HepG2 (cell line): Measurements from ENCODE around the gene AP1S3. TPM values are rescaled to one million over a fixed set of nuclear protein-coding genes. Genes with fewer than 3 reads are reported as not detected.
A peak's percentile ranks its signal among the peaks of the same experiment; 100 is the strongest.

Experiments used
- ATAC-seq: fragments of 200-7000 bp; cut with Tn5 transposase; 3 replicates; pipeline ENCODE4 v1.9.1; 2020; ENCODE audit warnings: mild to moderate bottlenecking, moderate library complexity
- BruUV-seq: library from RNA; stranded (reverse); fragments of 400-500 nt; replicated peaks from 2 replicates; lab custom pipeline; 2021; lab: Mats Ljungman, UMichigan
- CTCF ChIA-PET: fragments of 300-600 bp; formaldehyde crosslinking; extraction: SDS; loops from one replicate; lab custom pipeline; 2021; ENCODE audit warnings: low total read pairs, inconsistent platforms, low intra/inter-chr PET ratio; lab: Yijun Ruan, JAX
- POLR2A ChIA-PET: fragments of 350-600 bp; sonication (Branson Sonifier 250); formaldehyde crosslinking; loops from one replicate; lab custom pipeline; 2020; ENCODE audit warnings: antibody characterized with exemption, inconsistent platforms; lab: Yijun Ruan, JAX
- DNase-seq: peaks from one replicate; pipeline ENCODE4 v3.0.0-alpha.2; 2015; ENCODE audit warnings: low spot score
- FAIRE-seq: peaks from 3 replicates; lab custom pipeline; 2011; peaks lifted over from hg19 to GRCh38; lab: Jason Lieb, UNC
- H2AFZ ChIP-seq: one replicate; pipeline ENCODE4 v1.6.1; 2011; ENCODE audit warnings: low read length, inconsistent platforms
- H3K27ac ChIP-seq: fragments of 300-600 bp; 3 replicates; pipeline ENCODE4 v1.8.0; 2011; ENCODE audit warnings: mixed run types, mild to moderate bottlenecking, mixed read lengths, low read length, inconsistent platforms; ENCODE audit not compliant: insufficient read depth; ENCODE audit errors: extremely low read length
- H3K27me3 ChIP-seq, 2 experiments: fragments of 200-600 bp in 1 of 2; 2 replicates in 1 of 2; 3 replicates in 1 of 2; pipeline versions ENCODE4 v1.6.0 to v1.8.0; 2011; ENCODE audit warnings: low read length in 2 of 2, mild to moderate bottlenecking in 2 of 2, moderate library complexity in 2 of 2, inconsistent platforms in 1 of 2; ENCODE audit not compliant: insufficient read depth in 2 of 2, control insufficient read depth in 1 of 2
- H3K36me3 ChIP-seq, 2 experiments: fragments of 200-600 bp in 1 of 2; replicated peaks in 1 of 2; 2 replicates in 1 of 2; 3 replicates in 1 of 2; pipeline versions ENCODE4 v1.5.1 to v1.8.0; 2011; ENCODE audit warnings: low read length in 2 of 2, inconsistent platforms in 1 of 2; ENCODE audit not compliant: insufficient read depth in 2 of 2, control insufficient read depth in 1 of 2
- H3K4me1 ChIP-seq: 2 replicates; pipeline ENCODE4 v1.5.1; 2012; ENCODE audit warnings: low read length, inconsistent platforms; ENCODE audit not compliant: insufficient read depth
- H3K4me2 ChIP-seq: 2 replicates; pipeline ENCODE4 v1.6.0; 2011; ENCODE audit warnings: low read depth, low read length, inconsistent platforms
- H3K4me3 ChIP-seq, 3 experiments: fragments of 200-600 bp in 1 of 3; sonication (generic), shearing (Covaris generic) in 1 of 3; replicated peaks in 1 of 3; 2 replicates each; pipeline ENCODE4 v1.5.1; 2011 to 2016; ENCODE audit warnings: low read length in 3 of 3, inconsistent platforms in 2 of 3, low read depth in 2 of 3, mild to moderate bottlenecking in 2 of 3, control low read depth in 1 of 3, mixed read lengths in 1 of 3; ENCODE audit not compliant: insufficient read depth in 1 of 3
- H3K79me2 ChIP-seq: one replicate; pipeline ENCODE4 v1.6.1; 2011; ENCODE audit warnings: low read length, inconsistent platforms; ENCODE audit not compliant: insufficient read depth
- H3K9ac ChIP-seq: 2 replicates; pipeline ENCODE4 v1.6.0; 2011; ENCODE audit warnings: mild to moderate bottlenecking, low read depth, low read length, inconsistent platforms; ENCODE audit not compliant: insufficient read depth
- H3K9me3 ChIP-seq: 2 replicates; pipeline ENCODE4 v1.5.1; 2012; ENCODE audit warnings: mild to moderate bottlenecking, low read length
- H4K20me1 ChIP-seq: 2 replicates; pipeline ENCODE4 v1.6.0; 2011; ENCODE audit warnings: inconsistent platforms, mild to moderate bottlenecking, low read length, moderate library complexity; ENCODE audit not compliant: insufficient read depth
- AGO1 ChIP-seq: fragments of 200-400 bp; formaldehyde crosslinking; IDR thresholded peaks from 2 replicates; pipeline ENCODE4 v1.6.1; 2017; ENCODE audit warnings: mild to moderate bottlenecking, low read depth, low read length, moderate library complexity; ENCODE audit not compliant: poor library complexity, severe bottlenecking
- ERF ChIP-seq: IDR thresholded peaks from 2 replicates; pipeline ENCODE4 v1.6.1; 2018; ENCODE audit warnings: missing biosample characterization, missing genetic modification reagents
- GFI1 ChIP-seq: sonication (generic); formaldehyde crosslinking; IDR thresholded peaks from 2 replicates; pipeline ENCODE4 v1.5.0; 2020; ENCODE audit warnings: missing genetic modification reagents, mild to moderate bottlenecking, borderline replicate concordance
- HIVEP1 ChIP-seq: sonication (generic); formaldehyde crosslinking; IDR thresholded peaks from 2 replicates; pipeline ENCODE4 v1.4.0; 2020; ENCODE audit warnings: mild to moderate bottlenecking, missing genetic modification reagents
- KDM2A ChIP-seq: sonication (generic); formaldehyde crosslinking; IDR thresholded peaks from 2 replicates; pipeline ENCODE4 v1.4.0; 2020; ENCODE audit warnings: low read depth, missing genetic modification reagents, borderline replicate concordance
- SAFB2 ChIP-seq: sonication (generic); formaldehyde crosslinking; IDR thresholded peaks from 2 replicates; pipeline ENCODE4 v1.5.1; 2020; ENCODE audit warnings: missing genetic modification reagents, low read depth, mild to moderate bottlenecking, borderline replicate concordance
- ZNF225 ChIP-seq: sonication (generic); formaldehyde crosslinking; IDR thresholded peaks from 2 replicates; pipeline ENCODE4 v1.4.0; 2020; ENCODE audit warnings: mild to moderate bottlenecking, missing genetic modification reagents
- ZNF550 ChIP-seq: sonication (generic); formaldehyde crosslinking; IDR thresholded peaks from 2 replicates; pipeline ENCODE4 v1.4.0; 2020; ENCODE audit warnings: mild to moderate bottlenecking, missing genetic modification reagents, borderline replicate concordance
- ZNF83 ChIP-seq: sonication (generic); formaldehyde crosslinking; IDR thresholded peaks from 2 replicates; pipeline ENCODE4 v1.4.0; 2020; ENCODE audit warnings: missing genetic modification reagents, mild to moderate bottlenecking, borderline replicate concordance
- WGBS: methylation state at CpG from one replicate; pipeline ENCODE4 v1.1.6; 2017; ENCODE audit warnings: low lambda C conversion rate; 5-methylcytosine and 5-hydroxymethylcytosine counted together
- in situ Hi-C: cut with HindIII; loops from 2 replicates; pipeline ENCODE4 v1.10.0; 2017; ENCODE audit warnings: low pct_unique_long_range_greater_than_20kb; ENCODE audit not compliant: extremely low pct_ligation_motif_present
- intact Hi-C: fragments of 100-400 bp; cut with micrococcal nuclease; formaldehyde crosslinking; loops from one replicate; pipeline ENCODE4 v1.10.0; 2022; ENCODE audit not compliant: unreplicated experiment
- polyA plus RNA-seq, 8 experiments: library from polyadenylated mRNA; depleted of rRNA in 3 of 8; stranded (reverse) in 7 of 8; unstranded in 1 of 8; fragments of >200 nt; fragmentation: Illumina TruSeq in 4 of 8; extraction: Trizol in 4 of 8; gene quantifications; 2 replicates each; pipeline versions ENCODE4 v1.2.1 to v1.2.3, GENCODE V29; 2011 to 2016; ENCODE audit warnings: low read depth in 4 of 8, missing spikeins in 1 of 8, mixed read lengths in 1 of 8; ENCODE audit not compliant: insufficient read depth in 1 of 8
- total RNA-seq, 5 experiments: library from RNA; depleted of rRNA; stranded (reverse); fragments of >200 nt; fragmentation: Illumina TruSeq; extraction: Trizol; gene quantifications; 2 replicates each; pipeline ENCODE4 v1.2.3, GENCODE V29; 2016; ENCODE audit warnings: low read depth in 1 of 5
- TF ChIP-seq, protein P1 (sequence below): sonication (generic); formaldehyde crosslinking; IDR thresholded peaks from 2 replicates; pipeline ENCODE4 v1.8.0; 2022; ENCODE audit warnings: low read depth, missing genetic modification reagents
- TF ChIP-seq, protein P2 (sequence below): sonication (generic); formaldehyde crosslinking; IDR thresholded peaks from 2 replicates; pipeline ENCODE4 v1.5.0; 2020; ENCODE audit warnings: missing genetic modification reagents, mild to moderate bottlenecking, borderline replicate concordance
- TF ChIP-seq, protein P3 (sequence below): IDR thresholded peaks from 2 replicates; pipeline ENCODE4 v1.6.1; 2016; ENCODE audit warnings: low read depth, control low read depth
- TF ChIP-seq, protein P4 (sequence below): sonication (generic); formaldehyde crosslinking; IDR thresholded peaks from 2 replicates; pipeline ENCODE4 v1.5.1; 2020; ENCODE audit warnings: mild to moderate bottlenecking, missing genetic modification reagents, borderline replicate concordance

Gene AP1S3
- total and polyA plus RNA-seq, 2 of the 13 experiments (the other 11 are each of a cell fraction or from before 2014, with no cell fraction given): 3.0 to 16.3 TPM

DNA sequence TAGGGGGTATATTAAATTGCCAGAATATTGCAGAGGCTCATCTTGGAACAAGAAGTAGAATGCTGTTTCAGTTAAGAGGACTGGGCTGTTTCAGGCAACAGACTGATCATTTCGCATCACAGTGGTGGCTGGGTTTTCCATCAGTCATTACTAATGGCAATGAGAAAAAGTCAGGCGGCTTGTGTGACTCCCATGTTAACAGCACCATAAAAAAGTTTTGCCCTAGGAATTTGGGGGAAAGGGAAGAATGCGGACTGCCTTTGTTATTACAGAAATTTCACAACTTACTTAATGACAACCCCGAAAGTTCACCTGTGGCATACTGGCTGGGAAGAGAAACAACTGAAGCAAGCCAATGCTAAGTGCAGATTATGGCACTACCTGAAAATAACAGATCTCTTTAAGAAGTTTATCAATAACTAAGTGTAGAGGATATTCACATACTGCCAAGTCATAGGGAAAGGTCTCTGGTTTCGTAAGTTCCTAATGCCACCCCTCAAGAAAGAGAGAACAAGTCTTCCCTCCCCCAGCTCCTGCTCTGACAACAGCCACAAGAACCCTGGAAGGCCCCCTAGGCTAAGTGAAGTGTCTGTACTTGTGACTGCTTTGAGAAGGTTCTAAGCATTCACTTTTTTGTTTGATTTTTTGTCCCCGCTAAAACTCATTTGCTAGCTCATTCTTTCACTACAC lies 40.5 kb upstream of the AP1S3 start:
- ATAC-seq (no peak), FAIRE-seq (no peak), DNase-seq (no peak)
- Histone ChIP-seq H3K79me2 (no peaks in the 10 kb centered on the region), H3K36me3 (peaks cover 33 to 53% of the 10 kb centered on the region in 2 experiments), H3K4me2 (no peak overlapping the region), H3K27ac (no peak overlapping the region), H4K20me1 (no peaks in the 10 kb centered on the region), H3K4me1 (peaks cover 7% of the 10 kb centered on the region; the same call in 1 of the 2 replicates), H3K9ac (no peak overlapping the region), H2AFZ (no peak overlapping the region), H3K27me3 (no peaks in the 10 kb centered on the region), H3K4me3 (no peak overlapping the region), H3K9me3 (no peaks in the 10 kb centered on the region)
- ChIA-PET POLR2A (no interaction called here), CTCF (no interaction called here)
- WGBS: 96% methylated on average over 6 of the region's 6 CpGs
- TSS peak; percentile 33 for BruUV-seq
- intact Hi-C loops (no loop called here), in situ Hi-C loops (no loop called here)
- TF ChIP-seq AGO1 (no peak), GFI1 (CRISPR knock-in tag) (no peak), ZNF225 (CRISPR knock-in tag) (no peak), ERF (no peak), HIVEP1 (no peak), SAFB2 (CRISPR knock-in tag) (no peak), ZNF550 (no peak), KDM2A (CRISPR knock-in tag) (no peak), ZNF83 (CRISPR knock-in tag) (no peak)
- TF ChIP-seq, protein P1, sequence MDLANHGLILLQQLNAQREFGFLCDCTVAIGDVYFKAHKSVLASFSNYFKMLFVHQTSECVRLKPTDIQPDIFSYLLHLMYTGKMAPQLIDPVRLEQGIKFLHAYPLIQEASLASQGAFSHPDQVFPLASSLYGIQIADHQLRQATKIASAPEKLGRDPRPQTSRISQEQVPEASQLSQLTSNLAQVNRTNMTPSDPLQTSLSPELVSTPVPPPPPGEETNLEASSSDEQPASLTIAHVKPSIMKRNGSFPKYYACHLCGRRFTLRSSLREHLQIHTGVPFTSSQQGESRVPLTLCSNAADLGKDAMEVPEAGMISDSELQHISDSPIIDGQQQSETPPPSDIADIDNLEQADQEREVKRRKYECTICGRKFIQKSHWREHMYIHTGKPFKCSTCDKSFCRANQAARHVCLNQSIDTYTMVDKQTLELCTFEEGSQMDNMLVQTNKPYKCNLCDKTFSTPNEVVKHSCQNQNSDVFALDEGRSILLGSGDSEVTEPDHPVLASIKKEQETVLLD (CRISPR knock-in tag): no peak
- TF ChIP-seq, protein P2, sequence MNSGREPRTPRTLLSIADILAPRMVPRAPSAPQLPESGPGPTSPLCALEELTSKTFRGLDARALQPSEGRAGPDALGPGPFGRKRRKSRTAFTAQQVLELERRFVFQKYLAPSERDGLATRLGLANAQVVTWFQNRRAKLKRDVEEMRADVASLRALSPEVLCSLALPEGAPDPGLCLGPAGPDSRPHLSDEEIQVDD (CRISPR knock-in tag): no peak
- TF ChIP-seq, protein P3, sequence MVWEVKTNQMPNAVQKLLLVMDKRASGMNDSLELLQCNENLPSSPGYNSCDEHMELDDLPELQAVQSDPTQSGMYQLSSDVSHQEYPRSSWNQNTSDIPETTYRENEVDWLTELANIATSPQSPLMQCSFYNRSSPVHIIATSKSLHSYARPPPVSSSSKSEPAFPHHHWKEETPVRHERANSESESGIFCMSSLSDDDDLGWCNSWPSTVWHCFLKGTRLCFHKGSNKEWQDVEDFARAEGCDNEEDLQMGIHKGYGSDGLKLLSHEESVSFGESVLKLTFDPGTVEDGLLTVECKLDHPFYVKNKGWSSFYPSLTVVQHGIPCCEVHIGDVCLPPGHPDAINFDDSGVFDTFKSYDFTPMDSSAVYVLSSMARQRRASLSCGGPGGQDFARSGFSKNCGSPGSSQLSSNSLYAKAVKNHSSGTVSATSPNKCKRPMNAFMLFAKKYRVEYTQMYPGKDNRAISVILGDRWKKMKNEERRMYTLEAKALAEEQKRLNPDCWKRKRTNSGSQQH (CRISPR knock-in tag): no peak
- TF ChIP-seq, protein P4, sequence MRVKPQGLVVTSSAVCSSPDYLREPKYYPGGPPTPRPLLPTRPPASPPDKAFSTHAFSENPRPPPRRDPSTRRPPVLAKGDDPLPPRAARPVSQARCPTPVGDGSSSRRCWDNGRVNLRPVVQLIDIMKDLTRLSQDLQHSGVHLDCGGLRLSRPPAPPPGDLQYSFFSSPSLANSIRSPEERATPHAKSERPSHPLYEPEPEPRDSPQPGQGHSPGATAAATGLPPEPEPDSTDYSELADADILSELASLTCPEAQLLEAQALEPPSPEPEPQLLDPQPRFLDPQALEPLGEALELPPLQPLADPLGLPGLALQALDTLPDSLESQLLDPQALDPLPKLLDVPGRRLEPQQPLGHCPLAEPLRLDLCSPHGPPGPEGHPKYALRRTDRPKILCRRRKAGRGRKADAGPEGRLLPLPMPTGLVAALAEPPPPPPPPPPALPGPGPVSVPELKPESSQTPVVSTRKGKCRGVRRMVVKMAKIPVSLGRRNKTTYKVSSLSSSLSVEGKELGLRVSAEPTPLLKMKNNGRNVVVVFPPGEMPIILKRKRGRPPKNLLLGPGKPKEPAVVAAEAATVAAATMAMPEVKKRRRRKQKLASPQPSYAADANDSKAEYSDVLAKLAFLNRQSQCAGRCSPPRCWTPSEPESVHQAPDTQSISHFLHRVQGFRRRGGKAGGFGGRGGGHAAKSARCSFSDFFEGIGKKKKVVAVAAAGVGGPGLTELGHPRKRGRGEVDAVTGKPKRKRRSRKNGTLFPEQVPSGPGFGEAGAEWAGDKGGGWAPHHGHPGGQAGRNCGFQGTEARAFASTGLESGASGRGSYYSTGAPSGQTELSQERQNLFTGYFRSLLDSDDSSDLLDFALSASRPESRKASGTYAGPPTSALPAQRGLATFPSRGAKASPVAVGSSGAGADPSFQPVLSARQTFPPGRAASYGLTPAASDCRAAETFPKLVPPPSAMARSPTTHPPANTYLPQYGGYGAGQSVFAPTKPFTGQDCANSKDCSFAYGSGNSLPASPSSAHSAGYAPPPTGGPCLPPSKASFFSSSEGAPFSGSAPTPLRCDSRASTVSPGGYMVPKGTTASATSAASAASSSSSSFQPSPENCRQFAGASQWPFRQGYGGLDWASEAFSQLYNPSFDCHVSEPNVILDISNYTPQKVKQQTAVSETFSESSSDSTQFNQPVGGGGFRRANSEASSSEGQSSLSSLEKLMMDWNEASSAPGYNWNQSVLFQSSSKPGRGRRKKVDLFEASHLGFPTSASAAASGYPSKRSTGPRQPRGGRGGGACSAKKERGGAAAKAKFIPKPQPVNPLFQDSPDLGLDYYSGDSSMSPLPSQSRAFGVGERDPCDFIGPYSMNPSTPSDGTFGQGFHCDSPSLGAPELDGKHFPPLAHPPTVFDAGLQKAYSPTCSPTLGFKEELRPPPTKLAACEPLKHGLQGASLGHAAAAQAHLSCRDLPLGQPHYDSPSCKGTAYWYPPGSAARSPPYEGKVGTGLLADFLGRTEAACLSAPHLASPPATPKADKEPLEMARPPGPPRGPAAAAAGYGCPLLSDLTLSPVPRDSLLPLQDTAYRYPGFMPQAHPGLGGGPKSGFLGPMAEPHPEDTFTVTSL (CRISPR knock-in tag): no peak
